Activated B cell treated with CpG ODN at 0.5 μM for 24 hours (primary cell): ENCODE results near the gene NCAM2. TPM values are rescaled to one million over a fixed set of nuclear protein-coding genes. Genes with fewer than 3 reads are reported as not detected.

Experiments used
- ATAC-seq: fragments of 200-7000 bp; cut with Tn5 transposase; one replicate; pipeline ENCODE4 v1.10.0; 2021; ENCODE audit warnings: low read depth, mild to moderate bottlenecking, moderate library complexity
- CTCF ChIA-PET: fragments of 350-600 bp; sonication (Branson Sonifier 250); formaldehyde crosslinking; loops from one replicate; lab custom pipeline; 2021; ENCODE audit warnings: antibody characterized with exemption; lab: Charles Lee
- POLR2A ChIA-PET: fragments of 350-600 bp; sonication (Branson Sonifier 250); formaldehyde crosslinking; loops from one replicate; lab custom pipeline; 2021; ENCODE audit warnings: antibody characterized with exemption; lab: Charles Lee
- DNase-seq: peaks from one replicate; pipeline ENCODE4 v3.0.0; 2022
- H3K27ac Mint-ChIP-seq: one replicate; pipeline ENCODE4 v1.8.0; 2020; ENCODE audit warnings: mixed read lengths
- H3K27me3 Mint-ChIP-seq: one replicate; pipeline ENCODE4 v1.8.0; 2021; ENCODE audit warnings: mixed read lengths
- H3K36me3 Mint-ChIP-seq: one replicate; pipeline ENCODE4 v1.8.0; 2021; ENCODE audit warnings: low read depth, mixed read lengths
- H3K4me1 Mint-ChIP-seq: one replicate; pipeline ENCODE4 v1.8.0; 2021; ENCODE audit warnings: mixed read lengths
- H3K4me3 Mint-ChIP-seq: one replicate; pipeline ENCODE4 v1.8.0; 2020; ENCODE audit warnings: mild to moderate bottlenecking, mixed read lengths
- H3K9me3 Mint-ChIP-seq: one replicate; pipeline ENCODE4 v1.8.0; 2020; ENCODE audit warnings: mixed read lengths
- intact Hi-C: fragments of 100-400 bp; cut with micrococcal nuclease; formaldehyde crosslinking; loops from one replicate; pipeline ENCODE4 v1.15.1; 2024
- total RNA-seq: library from RNA; stranded (reverse); gene quantifications from 2 replicates; pipeline ENCODE4 v1.2.3, GENCODE V29; 2022
- TF ChIP-seq, protein P1 (sequence below): fragments of 200-600 bp; IDR thresholded peaks from one replicate; pipeline ENCODE4 v1.8.0; 2022; ENCODE audit warnings: antibody characterized with exemption, mild to moderate bottlenecking

NCAM2 gene
- total RNA-seq, 1 donor from 2014 or later, result not detected

DNA sequence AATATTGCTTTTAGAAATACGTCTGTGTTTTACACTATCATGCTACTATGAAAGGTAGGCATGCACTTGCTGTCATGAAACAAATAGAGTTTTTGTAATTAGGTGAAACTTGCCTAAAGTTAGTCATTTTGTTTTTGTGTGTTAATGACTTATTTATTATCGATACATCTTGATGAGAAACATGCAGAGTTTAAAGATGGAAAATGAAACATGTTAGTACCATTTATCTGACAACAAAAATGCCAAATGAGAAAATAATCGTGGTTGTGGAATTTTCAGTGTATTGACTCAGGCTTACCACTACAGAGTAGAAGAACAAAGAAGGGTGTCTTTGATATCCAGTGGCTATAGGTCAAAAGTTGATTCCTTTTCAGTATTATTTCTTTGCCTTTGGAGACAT lies 105.5 kb downstream of the NCAM2 start:
- no peak overlapping the region for H3K4me3 Mint-ChIP-seq

DNA sequence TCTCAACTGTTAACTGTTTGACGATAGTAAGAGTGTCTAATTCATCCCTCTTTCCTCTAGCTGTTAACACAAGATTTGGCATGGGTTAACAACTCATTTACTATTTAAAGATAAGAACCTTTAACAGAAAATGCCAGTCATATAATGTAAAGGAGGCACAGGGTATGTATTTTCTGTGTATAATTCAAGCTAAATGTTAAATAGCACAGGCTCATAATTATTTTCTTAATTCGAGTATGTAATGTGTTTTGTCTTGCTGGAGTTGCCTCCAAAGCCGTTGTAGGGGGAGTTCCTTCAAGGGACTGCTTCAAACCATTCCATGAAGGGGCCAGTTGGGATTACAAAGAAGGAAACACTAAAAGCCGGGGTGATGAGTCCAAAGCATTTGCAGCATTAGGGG lies 111.5 kb downstream of the NCAM2 start:
- Mint-ChIP-seq H3K4me1 (no peaks in the 10 kb centered on the region), H3K9me3 (no peaks in the 10 kb centered on the region), H3K27me3 (no peaks in the 10 kb centered on the region), H3K36me3 (no peaks in the 10 kb centered on the region), H3K4me3 (no peak overlapping the region), H3K27ac (no peak overlapping the region)
- DNase-seq, result no peak
- ATAC-seq, result no peak
- intact Hi-C loops, result no loop called here
- ChIA-PET CTCF (no interaction called here), POLR2A (no interaction called here)
- TF ChIP-seq, protein P1, sequence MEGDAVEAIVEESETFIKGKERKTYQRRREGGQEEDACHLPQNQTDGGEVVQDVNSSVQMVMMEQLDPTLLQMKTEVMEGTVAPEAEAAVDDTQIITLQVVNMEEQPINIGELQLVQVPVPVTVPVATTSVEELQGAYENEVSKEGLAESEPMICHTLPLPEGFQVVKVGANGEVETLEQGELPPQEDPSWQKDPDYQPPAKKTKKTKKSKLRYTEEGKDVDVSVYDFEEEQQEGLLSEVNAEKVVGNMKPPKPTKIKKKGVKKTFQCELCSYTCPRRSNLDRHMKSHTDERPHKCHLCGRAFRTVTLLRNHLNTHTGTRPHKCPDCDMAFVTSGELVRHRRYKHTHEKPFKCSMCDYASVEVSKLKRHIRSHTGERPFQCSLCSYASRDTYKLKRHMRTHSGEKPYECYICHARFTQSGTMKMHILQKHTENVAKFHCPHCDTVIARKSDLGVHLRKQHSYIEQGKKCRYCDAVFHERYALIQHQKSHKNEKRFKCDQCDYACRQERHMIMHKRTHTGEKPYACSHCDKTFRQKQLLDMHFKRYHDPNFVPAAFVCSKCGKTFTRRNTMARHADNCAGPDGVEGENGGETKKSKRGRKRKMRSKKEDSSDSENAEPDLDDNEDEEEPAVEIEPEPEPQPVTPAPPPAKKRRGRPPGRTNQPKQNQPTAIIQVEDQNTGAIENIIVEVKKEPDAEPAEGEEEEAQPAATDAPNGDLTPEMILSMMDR, result no peak

More for the DNA sequence above, 105.5 kb downstream of the NCAM2 start:
- no peaks in the 10 kb centered on the region for H3K9me3 Mint-ChIP-seq
- TF ChIP-seq, protein P1, result no peak
- H3K27ac Mint-ChIP-seq, result no peak overlapping the region
- no peaks in the 10 kb centered on the region for H3K36me3 Mint-ChIP-seq
- H3K27me3 Mint-ChIP-seq, result no peaks in the 10 kb centered on the region
- H3K4me1 Mint-ChIP-seq, result no peaks in the 10 kb centered on the region
- POLR2A ChIA-PET, result no interaction called here
- CTCF ChIA-PET, result no interaction called here
- no peak for ATAC-seq
- DNase-seq, result no peak
- intact Hi-C loops, result no loop called here

- H3K36me3 Mint-ChIP-seq, result no peaks in the 10 kb centered on the region
- no peaks in the 10 kb centered on the region for H3K4me1 Mint-ChIP-seq
- H3K4me3 Mint-ChIP-seq, result no peak overlapping the region
- no peaks in the 10 kb centered on the region for H3K9me3 Mint-ChIP-seq
- ChIA-PET POLR2A (no interaction called here), CTCF (no interaction called here)
- DNase-seq, result no peak
- intact Hi-C loops, result no loop called here
- no peak overlapping the region for H3K27ac Mint-ChIP-seq
- TF ChIP-seq, protein P1, result no peak
- ATAC-seq, result no peak
- H3K27me3 Mint-ChIP-seq, result no peaks in the 10 kb centered on the region
Observed at GRCh38 chr21:21111309-21111920, 113.2 kb downstream of the NCAM2 start.

DNA sequence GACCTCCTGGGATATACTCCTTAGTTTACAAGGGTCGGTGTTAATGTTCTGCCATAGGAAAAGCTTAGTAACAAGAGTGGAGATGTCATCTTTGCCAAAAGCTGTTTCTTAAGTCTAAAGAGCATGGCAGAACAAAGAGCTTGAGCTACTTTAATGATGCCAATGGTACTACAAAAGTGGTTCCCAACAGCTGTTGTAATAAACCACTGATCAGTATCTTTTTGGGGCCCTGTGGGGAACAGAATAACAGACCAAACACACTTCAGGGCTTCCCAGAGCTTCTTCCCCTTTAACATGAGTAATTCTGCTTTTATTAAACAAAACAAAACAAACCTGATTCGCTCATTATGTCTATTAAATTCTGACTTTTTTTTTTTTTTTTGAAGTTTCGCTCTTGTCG lies 116.3 kb downstream of the NCAM2 start:
- intact Hi-C loops, result no loop called here
- Mint-ChIP-seq H3K27ac (no peak overlapping the region), H3K9me3 (no peaks in the 10 kb centered on the region), H3K4me3 (no peak overlapping the region), H3K27me3 (no peaks in the 10 kb centered on the region), H3K36me3 (no peaks in the 10 kb centered on the region), H3K4me1 (no peaks in the 10 kb centered on the region)
- ATAC-seq (no peak), DNase-seq (no peak)
- POLR2A ChIA-PET, result no interaction called here
- TF ChIP-seq, protein P1, result no peak
- CTCF ChIA-PET, result no interaction called here

DNA sequence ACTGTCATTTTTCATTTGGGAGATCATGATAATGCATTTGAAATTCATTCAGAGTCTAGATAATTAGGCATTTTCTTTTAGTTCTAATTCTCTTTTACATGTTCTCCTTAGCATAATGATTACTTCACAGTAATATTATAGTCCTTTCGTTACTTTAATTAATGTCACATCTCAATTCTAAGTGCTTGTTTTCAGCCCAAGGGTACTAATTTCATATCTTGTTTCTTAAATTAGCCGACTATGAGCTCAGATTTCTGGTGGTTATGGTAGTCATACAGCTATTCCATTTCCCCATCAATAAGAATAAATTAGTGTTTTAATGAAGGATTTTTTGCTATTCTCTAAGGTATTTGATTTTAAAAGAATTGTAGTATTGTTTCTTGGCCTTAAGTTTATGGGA lies 120.9 kb downstream of the NCAM2 start:
- Mint-ChIP-seq H3K9me3 (no peaks in the 10 kb centered on the region), H3K4me3 (no peak overlapping the region), H3K4me1 (no peaks in the 10 kb centered on the region), H3K36me3 (no peaks in the 10 kb centered on the region), H3K27me3 (no peaks in the 10 kb centered on the region), H3K27ac (no peak overlapping the region)
- intact Hi-C loops, result no loop called here
- ATAC-seq (no peak), DNase-seq (no peak)
- CTCF ChIA-PET, result no interaction called here
- POLR2A ChIA-PET, result no interaction called here
- TF ChIP-seq, protein P1, result no peak
